Hepatocyte (in vitro differentiated cells): ENCODE results near the gene GJD4. TPM values are rescaled to one million over a fixed set of nuclear protein-coding genes. Genes with fewer than 3 reads are reported as not detected.

Source experiments
- DNase-seq: peaks from one replicate; pipeline ENCODE4 v3.0.0-alpha.2; 2016; ENCODE audit warnings: low spot score
- H2AFZ ChIP-seq: fragments of 200-600 bp; sonication (generic); 2 replicates; pipeline ENCODE4 v1.6.0; 2016; ENCODE audit warnings: antibody characterized with exemption, mild to moderate bottlenecking
- H3K27ac ChIP-seq: fragments of 200-600 bp; sonication (generic); 2 replicates; pipeline ENCODE4 v1.5.1; 2016; ENCODE audit warnings: mild to moderate bottlenecking
- H3K27me3 ChIP-seq: fragments of 200-600 bp; sonication (generic); 2 replicates; pipeline ENCODE4 v1.6.1; 2016
- H3K36me3 ChIP-seq: fragments of 200-600 bp; sonication (generic); replicated peaks from 2 replicates; pipeline ENCODE4 v1.5.1; 2016; ENCODE audit warnings: low read depth; ENCODE audit not compliant: insufficient read depth
- H3K4me1 ChIP-seq: fragments of 200-600 bp; sonication (generic); 2 replicates; pipeline ENCODE4 v1.5.1; 2016; ENCODE audit warnings: mild to moderate bottlenecking, moderate library complexity; ENCODE audit not compliant: insufficient read depth
- H3K4me2 ChIP-seq: fragments of 200-600 bp; sonication (generic); 2 replicates; pipeline ENCODE4 v1.6.0; 2016
- H3K4me3 ChIP-seq: fragments of 200-600 bp; sonication (generic); 2 replicates; pipeline ENCODE4 v1.5.1; 2016; ENCODE audit warnings: mild to moderate bottlenecking
- H3K79me2 ChIP-seq: fragments of 200-600 bp; sonication (generic); 2 replicates; pipeline ENCODE4 v1.6.0; 2017; ENCODE audit warnings: mild to moderate bottlenecking
- H3K9me2 ChIP-seq: fragments of 200-600 bp; sonication (generic); replicated peaks from 2 replicates; pipeline ENCODE4 v1.6.0; 2017; ENCODE audit warnings: mild to moderate bottlenecking; ENCODE audit not compliant: insufficient read depth
- H3K9me3 ChIP-seq: fragments of 200-600 bp; sonication (generic); 2 replicates; pipeline ENCODE4 v1.5.1; 2016; ENCODE audit warnings: low read depth, mild to moderate bottlenecking
- H4K20me1 ChIP-seq: fragments of 200-600 bp; sonication (generic); 2 replicates; pipeline ENCODE4 v1.6.0; 2016; ENCODE audit warnings: mild to moderate bottlenecking; ENCODE audit not compliant: insufficient read depth, poor library complexity, severe bottlenecking
- EZH2 ChIP-seq: fragments of 200-600 bp; sonication (generic); IDR thresholded peaks from 2 replicates; pipeline ENCODE4 v1.6.1; 2016; ENCODE audit warnings: antibody characterized with exemption, mild to moderate bottlenecking, borderline replicate concordance
- EZH2phosphoT487 ChIP-seq: fragments of 200-600 bp; sonication (generic); IDR thresholded peaks from one replicate; pipeline ENCODE4 v1.6.1; 2018; ENCODE audit warnings: antibody characterized with exemption, mild to moderate bottlenecking, low read depth, moderate library complexity; ENCODE audit not compliant: unreplicated experiment, severe bottlenecking
- WGBS: methylation state at CpG from one replicate; pipeline ENCODE4 v1.1.6; 2016; ENCODE audit warnings: low lambda C conversion rate; ENCODE audit errors: missing lambda C conversion rate; 5-methylcytosine and 5-hydroxymethylcytosine counted together
- polyA plus RNA-seq: library from polyadenylated mRNA; unstranded; fragments of >200 nt; fragmentation: Nextera tagmentation; extraction: Ambion mirVana; gene quantifications from 2 replicates; pipeline ENCODE4 v1.2.1, GENCODE V29; 2016
- total RNA-seq: library from RNA; depleted of rRNA; stranded (reverse); fragments of >200 nt; gene quantifications from 2 replicates; pipeline ENCODE4 v1.2.3, GENCODE V29; 2014
- TF ChIP-seq, protein P1 (sequence below): fragments of 200-600 bp; sonication (generic); IDR thresholded peaks from 2 replicates; pipeline ENCODE4 v1.5.1; 2016; ENCODE audit warnings: antibody characterized with exemption, mild to moderate bottlenecking; ENCODE audit not compliant: poor library complexity

Gene GJD4
- total and polyA plus RNA-seq, 2 experiments from 2014 or later, result 0.17 TPM; not detected in 1

DNA sequence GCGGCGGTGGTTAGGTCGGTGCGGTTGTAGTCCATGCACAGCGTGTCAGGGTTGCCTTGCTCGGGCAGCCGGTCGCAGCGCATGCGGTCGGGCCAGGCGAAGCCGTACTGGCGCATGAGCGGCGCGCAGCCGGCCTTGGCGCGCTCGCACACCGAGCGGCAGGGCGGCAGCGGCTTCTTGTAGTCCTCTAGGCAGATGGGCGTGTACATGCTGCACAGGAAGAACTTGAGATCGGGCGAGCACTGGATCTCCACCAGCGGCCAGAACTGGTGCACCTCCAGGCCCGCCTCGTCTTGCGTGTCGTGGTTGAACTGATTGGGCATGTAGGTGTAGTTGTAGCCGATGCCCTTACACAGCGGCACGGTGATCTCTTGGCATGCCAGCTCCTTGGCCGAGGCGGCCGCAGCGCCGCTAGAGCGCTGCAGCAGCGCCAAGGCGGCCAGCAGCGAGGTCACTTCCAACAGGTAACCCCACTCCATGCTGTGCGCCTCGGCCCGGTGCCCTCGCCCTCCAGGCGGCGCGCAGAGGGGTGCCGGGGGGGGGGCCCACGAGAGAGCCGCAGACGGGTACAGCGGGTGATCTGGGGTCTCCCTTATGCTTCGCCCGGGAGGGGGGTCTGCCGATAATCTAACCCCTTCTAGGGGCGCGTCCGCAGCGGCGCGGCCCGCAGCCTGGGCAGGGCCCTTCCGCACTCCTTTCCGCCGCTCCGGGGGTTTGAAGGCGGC is 36.0 kb downstream of the GJD4 start:
- Histone ChIP-seq H3K9me2 (no peaks in the 10 kb centered on the region), H3K4me3 (peak overlapping the region; percentile 67), H3K9me3 (no peaks in the 10 kb centered on the region), H3K27ac (peak overlapping the region; percentile 53), H3K4me2 (peak overlapping the region; percentile 92), H2AFZ (peak overlapping the region; percentile 71), H3K79me2 (no peaks in the 10 kb centered on the region), H3K4me1 (peaks cover 22% of the 10 kb centered on the region), H3K36me3 (no peaks in the 10 kb centered on the region), H3K27me3 (peaks cover 37% of the 10 kb centered on the region), H4K20me1 (peaks cover 2% of the 10 kb centered on the region)
- DNase-seq, result peak; percentile 85
- TF ChIP-seq EZH2phosphoT487, result no peak
- TF ChIP-seq, protein P1, sequence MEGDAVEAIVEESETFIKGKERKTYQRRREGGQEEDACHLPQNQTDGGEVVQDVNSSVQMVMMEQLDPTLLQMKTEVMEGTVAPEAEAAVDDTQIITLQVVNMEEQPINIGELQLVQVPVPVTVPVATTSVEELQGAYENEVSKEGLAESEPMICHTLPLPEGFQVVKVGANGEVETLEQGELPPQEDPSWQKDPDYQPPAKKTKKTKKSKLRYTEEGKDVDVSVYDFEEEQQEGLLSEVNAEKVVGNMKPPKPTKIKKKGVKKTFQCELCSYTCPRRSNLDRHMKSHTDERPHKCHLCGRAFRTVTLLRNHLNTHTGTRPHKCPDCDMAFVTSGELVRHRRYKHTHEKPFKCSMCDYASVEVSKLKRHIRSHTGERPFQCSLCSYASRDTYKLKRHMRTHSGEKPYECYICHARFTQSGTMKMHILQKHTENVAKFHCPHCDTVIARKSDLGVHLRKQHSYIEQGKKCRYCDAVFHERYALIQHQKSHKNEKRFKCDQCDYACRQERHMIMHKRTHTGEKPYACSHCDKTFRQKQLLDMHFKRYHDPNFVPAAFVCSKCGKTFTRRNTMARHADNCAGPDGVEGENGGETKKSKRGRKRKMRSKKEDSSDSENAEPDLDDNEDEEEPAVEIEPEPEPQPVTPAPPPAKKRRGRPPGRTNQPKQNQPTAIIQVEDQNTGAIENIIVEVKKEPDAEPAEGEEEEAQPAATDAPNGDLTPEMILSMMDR, result no peak
- no peak for TF ChIP-seq EZH2
- 1% methylated on average over 53 of the region's 72 CpGs for WGBS

DNA sequence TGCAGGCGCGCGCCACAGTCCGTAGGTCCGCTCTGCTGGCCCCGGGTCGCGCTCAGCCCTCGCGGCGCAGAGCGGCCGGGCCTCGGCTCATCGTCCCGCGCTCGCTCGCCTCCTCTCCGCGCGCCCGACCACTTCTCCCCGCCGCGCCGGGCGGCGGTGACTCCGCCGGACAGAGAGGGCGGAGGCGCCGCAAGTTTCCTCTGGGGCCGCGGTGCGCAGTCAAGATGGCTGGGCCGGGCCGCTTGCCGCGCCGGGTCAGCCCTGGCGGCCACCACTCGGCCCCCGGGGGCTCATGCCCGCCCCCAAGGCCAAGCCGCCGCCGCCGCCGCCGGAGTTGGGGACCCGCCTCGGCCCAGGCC is 36.5 kb downstream of the GJD4 start:
- Histone ChIP-seq H3K9me2 (no peaks in the 10 kb centered on the region), H3K4me3 (peak overlapping the region; percentile 67), H3K36me3 (no peaks in the 10 kb centered on the region), H3K4me1 (peaks cover 22% of the 10 kb centered on the region), H3K79me2 (no peaks in the 10 kb centered on the region), H3K27ac (peak overlapping the region; percentile 53), H4K20me1 (peaks cover 2% of the 10 kb centered on the region), H3K4me2 (peak overlapping the region; percentile 92), H2AFZ (peak overlapping the region; percentile 71), H3K9me3 (no peaks in the 10 kb centered on the region), H3K27me3 (peaks cover 36% of the 10 kb centered on the region)
- 2% methylated on average over 39 of the region's 54 CpGs for WGBS
- TF ChIP-seq, protein P1, result no peak
- TF ChIP-seq EZH2 (no peak), EZH2phosphoT487 (no peak)
- DNase-seq, result peak; percentile 65

DNA sequence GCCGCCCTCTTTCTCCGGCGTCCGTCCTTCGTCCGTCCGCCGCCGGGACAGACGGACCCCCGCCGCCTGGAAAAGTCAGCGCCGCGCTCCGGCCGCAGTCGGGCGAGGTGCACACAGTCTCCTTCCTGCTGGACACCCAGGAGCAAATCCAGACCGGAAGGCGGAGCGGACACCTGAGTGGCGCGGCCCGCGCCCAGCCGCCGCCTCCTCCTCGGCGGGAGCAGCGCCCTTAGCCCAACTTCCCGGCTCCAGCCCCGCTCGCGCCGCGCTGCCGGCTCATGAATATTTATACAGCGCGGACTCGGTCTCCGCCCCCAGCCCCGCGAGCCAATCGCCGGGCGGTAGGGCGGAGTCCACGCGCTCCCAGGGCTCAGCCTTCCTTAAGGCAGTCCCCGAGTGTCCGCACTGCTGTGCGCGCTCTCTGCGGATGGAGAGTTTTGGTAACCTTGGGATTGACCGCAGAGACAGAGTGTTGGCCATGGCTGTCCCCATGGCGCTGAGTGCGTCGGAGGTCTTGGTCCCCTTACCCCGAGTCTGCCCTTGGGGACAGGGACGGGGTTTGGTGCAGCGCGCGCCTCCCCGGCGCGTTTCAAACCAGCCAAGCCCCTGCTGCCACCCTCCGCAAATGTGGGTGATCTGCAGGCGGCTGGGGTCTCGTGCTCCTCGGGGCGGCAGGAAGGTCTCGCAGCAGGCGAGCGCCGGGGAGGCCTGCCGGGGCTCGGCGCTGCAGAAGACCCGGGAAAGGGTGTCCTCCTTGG is 37.1 kb downstream of the GJD4 start, which contains the start of gene FZD8:
TSS of gene FZD8 (minus strand) at position 262 of the 758 bp plus-strand sequence. CDS start 867 bp downstream, outside the sequence.
- peaks cover 31% of the 10 kb centered on the region for H3K27me3 ChIP-seq
- TF ChIP-seq EZH2, result no peak
- TF ChIP-seq, protein P1, result peak; percentile 22

More for the DNA sequence above, 37.1 kb downstream of the GJD4 start, which contains the start of gene FZD8:
- Histone ChIP-seq H3K9me3 (no peaks in the 10 kb centered on the region), H3K36me3 (no peaks in the 10 kb centered on the region), H3K27ac (peak within 1 kb of the TSS; percentile 53), H3K9me2 (no peaks in the 10 kb centered on the region), H2AFZ (peak within 1 kb of the TSS; percentile 79), H4K20me1 (peaks cover 2% of the 10 kb centered on the region), H3K4me1 (peaks cover 18% of the 10 kb centered on the region), H3K4me2 (peak within 1 kb of the TSS; percentile 92), H3K79me2 (no peaks in the 10 kb centered on the region), H3K4me3 (peak within 1 kb of the TSS; percentile 67)
- under 1% methylated on average over 73 of the region's 80 CpGs for WGBS
- DNase-seq, result peak; percentile 95
